ENCODE measurements around the gene SFI1.

- TF ChIP-seq CTCF (conservative IDR thresholded peaks at IDR 0.05 in 1 of 2, IDR thresholded peaks at IDR 0.05 in 1 of 2; ENCODE audit: extremely low read depth in 1 of 2, insufficient read depth in 1 of 2, low read depth in 1 of 2, low read length in 2 of 2) (no peak), EZH2 (IDR thresholded peaks at IDR 0.05; ENCODE audit: borderline replicate concordance, low read length) (no peak)
Observed at GRCh38 chr22:31613904-31614296, 117.6 kb downstream of the SFI1 start.

All from mammary epithelial cell (primary cell).